Astrocyte (in vitro differentiated cells and primary cell): Measurements from ENCODE around the gene CCDC60. TPM values are rescaled to one million over a fixed set of nuclear protein-coding genes. Genes with fewer than 3 reads are reported as not detected.
"Not testable (repeated sequence)": the region's sequence is repeated elsewhere in the genome, so short reads cannot be mapped to it uniquely, and the experiment has no call there.

ENCODE experiments used
- DNase-seq: peaks from one replicate; pipeline ENCODE4 v3.0.0-alpha.2; 2010; ENCODE audit warnings: low read depth
- FAIRE-seq: peaks from 2 replicates; lab custom pipeline; 2011; peaks lifted over from hg19 to GRCh38; lab: Jason Lieb, UNC
- H2AFZ ChIP-seq: 2 replicates; pipeline ENCODE4 v1.6.0; 2012; ENCODE audit warnings: low read depth, low read length, inconsistent platforms
- H3K27ac ChIP-seq: 2 replicates; pipeline ENCODE4 v1.5.1; 2011; ENCODE audit warnings: low read depth, low read length, inconsistent platforms
- H3K27me3 ChIP-seq: 2 replicates; pipeline ENCODE4 v1.6.0; 2011; ENCODE audit warnings: low read length, inconsistent platforms; ENCODE audit not compliant: insufficient read depth
- H3K36me3 ChIP-seq: 2 replicates; pipeline ENCODE4 v1.5.1; 2011; ENCODE audit warnings: low read length, inconsistent platforms; ENCODE audit not compliant: insufficient read depth
- H3K4me1 ChIP-seq: 2 replicates; pipeline ENCODE4 v1.5.1; 2011; ENCODE audit warnings: low read length, inconsistent platforms; ENCODE audit not compliant: insufficient read depth
- H3K4me2 ChIP-seq: 2 replicates; pipeline ENCODE4 v1.6.0; 2012; ENCODE audit warnings: low read length, inconsistent platforms
- H3K4me3 ChIP-seq: 2 replicates; pipeline ENCODE4 v1.5.1; 2011; ENCODE audit warnings: low read depth, mild to moderate bottlenecking, low read length, inconsistent platforms; ENCODE audit not compliant: insufficient read depth
- H3K79me2 ChIP-seq: 2 replicates; pipeline ENCODE4 v1.6.0; 2012; ENCODE audit warnings: mild to moderate bottlenecking, low read length, inconsistent platforms; ENCODE audit not compliant: insufficient read depth
- H3K9ac ChIP-seq: 2 replicates; pipeline ENCODE4 v1.6.0; 2012; ENCODE audit warnings: mild to moderate bottlenecking, low read length, inconsistent platforms
- H3K9me3 ChIP-seq: 2 replicates; pipeline ENCODE4 v1.5.1; 2012; ENCODE audit warnings: low read depth, mild to moderate bottlenecking, low read length, inconsistent platforms; ENCODE audit not compliant: insufficient read depth
- H4K20me1 ChIP-seq: 2 replicates; pipeline ENCODE4 v1.6.0; 2012; ENCODE audit warnings: low read length, inconsistent platforms; ENCODE audit not compliant: insufficient read depth
- H3K27ac Mint-ChIP-seq: one replicate; pipeline ENCODE4 v1.8.0; 2021; ENCODE audit warnings: mild to moderate bottlenecking, mixed read lengths; ENCODE audit not compliant: unreplicated experiment
- H3K27me3 Mint-ChIP-seq: one replicate; pipeline ENCODE4 v1.8.0; 2021; ENCODE audit warnings: low read depth, mixed read lengths; ENCODE audit not compliant: unreplicated experiment
- H3K36me3 Mint-ChIP-seq: one replicate; pipeline ENCODE4 v1.8.0; 2021; ENCODE audit warnings: low read depth, mixed read lengths; ENCODE audit not compliant: unreplicated experiment
- H3K4me1 Mint-ChIP-seq: one replicate; pipeline ENCODE4 v1.8.0; 2021; ENCODE audit warnings: low read depth, mixed read lengths; ENCODE audit not compliant: unreplicated experiment
- H3K4me3 Mint-ChIP-seq: one replicate; pipeline ENCODE4 v1.8.0; 2021; ENCODE audit warnings: mild to moderate bottlenecking, moderate library complexity, mixed read lengths; ENCODE audit not compliant: unreplicated experiment
- H3K9me3 Mint-ChIP-seq: one replicate; pipeline ENCODE4 v1.8.0; 2021; ENCODE audit warnings: mild to moderate bottlenecking, mixed read lengths; ENCODE audit not compliant: unreplicated experiment
- CTCF ChIP-seq: IDR thresholded peaks from 2 replicates; pipeline ENCODE4 v1.5.1; 2011; ENCODE audit warnings: low read depth, mild to moderate bottlenecking, inconsistent platforms, low read length, moderate library complexity; ENCODE audit not compliant: insufficient read depth
- EZH2 ChIP-seq: IDR thresholded peaks from 2 replicates; pipeline ENCODE4 v1.6.1; 2012; ENCODE audit warnings: mild to moderate bottlenecking, low read length, inconsistent platforms; ENCODE audit not compliant: insufficient read depth
- total RNA-seq: library from RNA; stranded (reverse); gene quantifications from 2 replicates; pipeline ENCODE4 v1.2.1, GENCODE V29; 2021

The CCDC60 gene
- total RNA-seq, 1 donor from 2014 or later, result 1.7 TPM

DNA sequence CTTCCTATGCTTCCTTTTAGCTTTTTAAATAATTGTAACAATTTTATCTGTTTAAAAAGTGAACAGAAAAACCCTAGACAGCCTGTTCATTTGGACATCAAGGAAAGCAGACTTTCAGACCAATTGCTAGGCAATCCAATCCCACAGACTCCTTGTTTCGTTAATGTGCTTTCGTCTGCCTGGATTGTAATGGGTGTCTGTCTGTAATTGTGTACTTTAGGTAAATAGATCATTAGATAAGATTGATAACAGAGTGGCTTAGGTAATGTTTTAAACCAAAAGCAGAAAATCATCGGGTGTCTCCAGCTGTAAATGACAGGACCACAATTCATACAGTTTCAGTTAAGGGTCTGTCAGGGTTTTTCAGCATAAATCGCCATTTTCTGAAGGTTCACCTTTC, 19.6 kb downstream of the CCDC60 start:
- Mint-ChIP-seq H3K27ac (no peak overlapping the region), H3K4me1 (no peaks in the 10 kb centered on the region), H3K4me3 (no peak overlapping the region), H3K27me3 (peaks cover 8% of the 10 kb centered on the region), H3K9me3 (peaks cover 4% of the 10 kb centered on the region), H3K36me3 (no peaks in the 10 kb centered on the region)
- H3K9me3 ChIP-seq, result no peaks in the 10 kb centered on the region
- no peak overlapping the region for H3K4me2 ChIP-seq
- H3K9ac ChIP-seq, result no peak overlapping the region
- TF ChIP-seq CTCF, result no peak
- TF ChIP-seq EZH2, result no peak
- H3K27me3 ChIP-seq, result no peaks in the 10 kb centered on the region
- no peaks in the 10 kb centered on the region for H3K36me3 ChIP-seq
- no peaks in the 10 kb centered on the region for H3K4me1 ChIP-seq
- H3K4me3 ChIP-seq, result no peak overlapping the region
- H2AFZ ChIP-seq, result no peak overlapping the region
- no peaks in the 10 kb centered on the region for H3K79me2 ChIP-seq
- H3K27ac ChIP-seq, result no peak overlapping the region
- no peaks in the 10 kb centered on the region for H4K20me1 ChIP-seq
- DNase-seq (no peak), FAIRE-seq (no peak)

DNA sequence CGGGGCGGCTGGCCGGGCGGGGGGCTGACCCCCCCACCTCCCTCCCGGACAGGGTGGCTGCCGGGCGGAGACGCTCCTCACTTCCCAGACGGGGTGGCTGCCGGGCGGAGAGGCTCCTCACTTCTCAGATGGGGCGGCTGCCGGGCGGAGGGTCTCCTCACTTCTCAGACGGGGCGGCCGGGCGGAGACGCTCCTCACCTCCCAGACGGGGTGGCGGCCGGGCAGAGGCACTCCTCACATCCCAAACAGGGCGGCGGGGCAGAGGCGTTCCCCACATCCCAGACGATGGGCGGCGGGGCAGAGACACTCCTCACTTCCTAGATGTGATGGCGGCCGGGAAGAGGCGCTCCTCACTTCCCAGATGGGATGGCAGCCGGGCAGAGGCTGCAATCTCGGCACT, 25.8 kb downstream of the CCDC60 start:
- not testable (repeated sequence) for H3K27ac ChIP-seq, H3K9me3 Mint-ChIP-seq, H2AFZ ChIP-seq, H3K79me2 ChIP-seq, H3K36me3 Mint-ChIP-seq, H3K9ac ChIP-seq, H3K27me3 ChIP-seq, H3K4me2 ChIP-seq, FAIRE-seq, H3K4me1 Mint-ChIP-seq, H3K9me3 ChIP-seq, H3K4me3 Mint-ChIP-seq, H3K27ac Mint-ChIP-seq, H3K27me3 Mint-ChIP-seq, H4K20me1 ChIP-seq, H3K4me1 ChIP-seq, DNase-seq, H3K36me3 ChIP-seq, H3K4me3 ChIP-seq

DNA sequence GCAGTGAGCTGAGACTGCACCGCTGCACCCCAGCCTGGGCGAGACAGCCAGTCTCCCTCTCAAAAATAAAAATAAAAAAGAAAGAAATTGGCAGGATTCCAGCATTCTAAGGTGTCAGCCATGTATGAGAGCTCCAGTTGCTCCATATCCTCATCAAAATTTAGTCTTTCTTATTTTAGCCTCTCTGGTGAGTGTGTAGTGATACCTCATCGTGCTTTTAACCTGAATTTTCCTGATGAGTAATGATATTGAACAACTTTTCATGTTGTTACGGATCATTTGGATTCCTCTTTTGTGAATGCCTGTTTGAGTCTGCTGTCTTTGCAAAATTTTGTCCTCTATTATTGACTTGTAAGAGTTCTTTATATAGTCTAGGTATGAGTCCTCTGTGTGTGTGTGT, 28.5 kb downstream of the CCDC60 start:
- Histone ChIP-seq H3K9me3 (no peaks in the 10 kb centered on the region), H3K9ac (no peak overlapping the region), H3K27me3 (no peaks in the 10 kb centered on the region), H3K36me3 (no peaks in the 10 kb centered on the region), H3K79me2 (no peaks in the 10 kb centered on the region), H3K4me3 (no peak overlapping the region), H3K4me2 (no peak overlapping the region), H3K4me1 (no peaks in the 10 kb centered on the region), H3K27ac (no peak overlapping the region), H4K20me1 (no peaks in the 10 kb centered on the region), H2AFZ (no peak overlapping the region)
- Mint-ChIP-seq H3K36me3 (no peaks in the 10 kb centered on the region), H3K27ac (no peak overlapping the region), H3K27me3 (no peaks in the 10 kb centered on the region), H3K4me3 (no peak overlapping the region), H3K9me3 (peaks cover 3% of the 10 kb centered on the region), H3K4me1 (no peaks in the 10 kb centered on the region)
- DNase-seq, result no peak
- TF ChIP-seq CTCF, result no peak
- no peak for TF ChIP-seq EZH2
- FAIRE-seq, result no peak
